AG10803 (cell line): Measurements from ENCODE around the gene TFPI.

Experiments used
- DNase-seq: peaks from one replicate; pipeline ENCODE4 v3.0.0; 2010; ENCODE audit warnings: low read depth
- H3K4me3 ChIP-seq: 2 replicates; pipeline ENCODE4 v1.5.1; 2011; ENCODE audit warnings: mild to moderate bottlenecking, low read length, control low read depth
- CTCF ChIP-seq: conservative IDR thresholded peaks from 2 replicates; pipeline ENCODE4 v1.5.1; 2011; ENCODE audit warnings: mild to moderate bottlenecking, low read length, control low read depth, inconsistent platforms

The TFPI gene

GRCh38 chr2:187470698-187471097, 83.5 kb downstream of the TFPI start:
- no peak for TF ChIP-seq CTCF
- no peak for DNase-seq
- no peak overlapping the region for H3K4me3 ChIP-seq

- no peak overlapping the region for H3K4me3 ChIP-seq
- no peak for TF ChIP-seq CTCF
These were observed 84.7 kb downstream of the TFPI start for GRCh38 chr2:187469538-187469937.

GRCh38 chr2:187468262-187468661, 86.0 kb downstream of the TFPI start:
- no peak for DNase-seq
- TF ChIP-seq CTCF, result no peak
- no peak overlapping the region for H3K4me3 ChIP-seq

More at GRCh38 chr2:187469538-187469937, 84.7 kb downstream of the TFPI start:
- DNase-seq, result no peak

- no peak for TF ChIP-seq CTCF
- no peak for DNase-seq
- no peak overlapping the region for H3K4me3 ChIP-seq
These were observed 88.0 kb downstream of the TFPI start for GRCh38 chr2:187466129-187466792.

GRCh38 chr2:187462839-187463238, 91.4 kb downstream of the TFPI start:
- H3K4me3 ChIP-seq, result no peak overlapping the region
- no peak for TF ChIP-seq CTCF
- no peak for DNase-seq

GRCh38 chr2:187461294-187462261, 92.7 kb downstream of the TFPI start:
- no peak for TF ChIP-seq CTCF

More at GRCh38 chr2:187461294-187462261, 92.7 kb downstream of the TFPI start:
- DNase-seq, result no peak
- H3K4me3 ChIP-seq, result no peak overlapping the region
